COLO668 (cell line): ENCODE data around the gene TNFRSF11A.

Source experiments
- DNase-seq: peaks from one replicate; lab custom pipeline; 2025; ENCODE audit not compliant: unreplicated experiment; lab: John Stamatoyannopoulos, UW

The TNFRSF11A gene

DNA sequence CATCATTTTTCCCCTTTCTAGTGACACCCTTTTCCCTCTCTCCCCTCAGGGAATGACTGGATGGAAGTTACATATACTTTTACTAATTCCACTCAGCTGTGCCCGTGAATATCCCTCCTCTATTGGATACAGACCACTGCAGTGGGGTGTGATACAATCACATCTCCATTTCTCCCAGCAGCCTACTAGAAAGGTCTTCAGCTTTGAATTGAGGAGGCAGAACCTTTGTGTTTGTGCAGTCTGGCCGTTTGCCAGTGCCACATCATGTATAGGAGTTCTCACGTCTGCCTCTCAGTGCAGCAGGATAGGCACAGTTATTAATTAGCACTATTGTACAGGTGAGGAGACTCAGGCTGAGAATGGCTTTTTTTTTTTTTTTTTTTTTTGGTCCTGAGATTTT lies 16.4 kb downstream of the TNFRSF11A start:
- DNase-seq = peak; percentile 56

DNA sequence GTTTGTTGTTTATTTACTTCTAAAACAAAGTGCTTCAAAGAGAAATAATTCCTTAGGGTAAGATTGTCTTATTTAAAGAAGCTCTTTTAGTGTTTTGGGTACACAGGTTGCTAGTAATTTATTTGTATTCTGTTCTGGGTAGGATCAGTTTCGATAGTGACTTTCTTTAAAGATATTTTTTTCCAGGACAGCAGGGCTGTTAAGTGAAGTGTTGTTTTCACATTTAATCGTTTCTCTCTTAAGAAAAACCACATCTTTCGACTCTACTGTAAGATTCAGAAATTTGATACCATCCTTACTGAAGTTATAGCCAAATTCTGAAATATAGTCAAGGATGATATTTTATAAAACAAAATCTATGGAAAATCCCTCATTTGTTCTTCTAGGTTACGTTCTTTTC lies 17.8 kb downstream of the TNFRSF11A start:
- no peak for DNase-seq

DNA sequence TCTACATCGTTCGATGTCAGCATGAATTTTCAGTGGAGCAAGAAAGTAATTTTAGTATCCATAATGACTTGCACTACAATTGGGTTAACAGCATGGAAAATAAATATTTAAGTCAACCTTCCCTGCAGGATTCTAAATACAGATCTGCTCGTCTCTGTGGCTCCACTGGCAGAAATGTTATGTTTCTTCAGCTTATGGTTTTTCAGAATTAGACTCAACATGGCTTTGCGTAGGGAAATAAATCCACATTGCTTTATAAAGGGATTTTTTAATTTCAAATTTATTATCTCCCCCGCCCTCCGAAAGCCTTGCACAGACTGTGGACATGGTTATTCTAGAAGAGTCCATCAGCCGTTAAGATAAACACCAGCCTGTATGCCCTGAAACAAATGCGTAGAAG lies 18.2 kb downstream of the TNFRSF11A start:
- no peak for DNase-seq

DNA sequence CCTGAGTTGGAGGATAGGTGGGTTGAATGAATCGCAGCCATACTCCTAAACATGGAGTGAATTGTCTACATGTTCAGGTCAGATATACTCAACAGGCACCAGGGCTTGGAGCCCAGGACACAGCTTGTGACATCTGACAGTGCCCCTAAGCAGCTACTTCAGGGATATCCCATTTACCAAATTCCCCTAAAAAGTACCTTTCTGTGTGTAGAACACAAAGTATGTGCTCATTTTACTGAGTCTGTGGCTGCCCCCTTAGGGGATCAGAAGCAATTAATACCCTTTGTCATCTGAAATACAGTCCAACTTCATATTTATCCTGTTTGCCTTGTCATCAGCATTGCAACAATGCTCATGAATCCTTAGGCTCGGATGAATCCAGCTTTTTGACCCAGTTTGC lies 20.8 kb downstream of the TNFRSF11A start:
- no peak for DNase-seq

DNA sequence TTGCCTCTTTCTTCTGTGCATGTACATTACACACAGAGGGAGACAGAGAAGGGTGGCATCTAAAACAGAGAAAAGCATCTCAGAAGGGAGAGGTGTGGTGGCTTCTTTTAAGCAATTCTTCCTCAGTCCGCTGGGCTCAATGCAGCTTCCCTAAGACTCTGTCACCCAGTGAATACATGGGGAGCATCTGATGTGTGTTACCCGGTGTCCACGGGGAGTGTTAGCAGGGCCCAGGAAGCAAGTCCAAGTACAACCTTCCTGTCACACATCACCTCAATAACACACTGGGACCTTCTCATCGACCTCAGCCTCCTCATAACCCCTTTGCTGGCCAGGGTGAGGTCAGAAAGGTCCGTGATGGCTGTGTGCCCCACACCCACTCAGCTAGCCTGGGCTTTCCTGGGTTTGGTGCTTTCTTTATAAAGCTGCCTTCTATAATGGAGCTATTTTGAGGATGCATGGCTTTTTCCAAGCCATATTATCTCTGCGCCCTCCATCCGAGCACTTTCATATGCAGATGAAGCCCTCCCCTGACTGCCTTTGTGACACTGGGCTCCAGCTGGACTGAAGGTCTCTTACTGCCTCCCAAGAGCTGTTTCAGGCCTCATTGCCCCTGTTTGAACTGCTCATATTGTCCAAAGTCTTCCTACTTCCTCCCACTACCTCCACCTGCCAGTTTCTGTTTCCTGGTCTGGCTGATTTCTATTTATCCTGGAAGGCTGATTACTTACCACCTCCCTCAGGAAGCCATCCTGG lies 21.4 kb downstream of the TNFRSF11A start:
- DNase-seq = peak; percentile 53

DNA sequence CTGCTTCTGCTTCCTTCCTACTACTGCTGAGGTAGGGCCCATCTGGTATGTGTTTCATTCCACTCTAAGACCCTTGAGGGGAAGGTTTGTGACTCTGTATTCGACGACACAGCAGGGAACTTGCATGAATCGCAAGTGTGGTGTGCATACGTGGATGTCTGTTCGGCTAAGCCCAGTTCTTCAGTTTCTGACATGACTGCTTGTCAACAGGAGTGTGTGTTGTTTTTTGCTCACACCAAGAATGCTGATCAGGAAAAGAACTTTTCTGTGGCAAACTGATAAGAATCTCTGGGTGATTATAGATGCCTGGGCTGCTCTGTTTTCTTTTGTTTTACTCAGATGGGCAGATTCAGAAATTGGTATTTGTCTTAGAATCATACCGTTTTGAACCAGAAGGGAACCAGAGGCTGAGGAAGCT lies 22.0 kb downstream of the TNFRSF11A start:
- no peak for DNase-seq

DNA sequence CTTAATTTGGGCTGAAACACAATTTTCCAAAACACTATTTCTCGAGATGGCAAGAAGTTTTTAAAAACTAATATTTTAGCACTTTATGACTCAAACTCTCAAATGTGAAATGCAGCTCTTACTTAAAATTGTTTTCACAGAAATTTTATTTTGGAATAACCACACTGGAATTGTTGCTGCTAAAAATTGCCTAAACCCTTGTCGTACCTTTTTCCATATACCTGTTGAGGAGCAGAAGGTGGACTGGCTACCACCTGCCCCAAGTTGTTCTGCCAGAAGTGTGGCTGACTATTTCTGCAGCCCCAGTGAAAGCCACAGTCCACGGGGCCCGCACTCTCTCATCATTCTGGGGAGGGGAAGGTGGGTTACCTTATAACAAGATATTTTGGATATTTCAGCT lies 23.4 kb downstream of the TNFRSF11A start:
- DNase-seq = no peak

DNA sequence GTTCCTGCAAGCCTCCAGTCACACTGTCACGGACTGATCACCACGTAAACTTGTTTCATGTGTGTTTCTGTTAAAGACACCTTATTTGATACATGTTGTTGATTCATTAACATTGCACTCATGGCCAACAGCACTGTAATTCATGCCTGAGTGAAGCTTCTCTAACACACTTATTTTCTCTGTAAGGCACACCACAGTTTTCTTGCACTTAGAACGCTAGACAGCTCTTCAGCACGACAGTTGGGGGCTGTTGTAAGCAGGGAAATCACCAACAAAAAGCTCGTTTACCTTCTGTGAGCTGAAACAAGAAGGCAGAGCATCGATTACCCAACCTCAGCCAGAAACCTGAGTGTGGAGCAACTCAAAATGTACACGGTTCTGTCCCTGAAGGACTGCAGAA lies 28.1 kb downstream of the TNFRSF11A start:
- no peak for DNase-seq

DNA sequence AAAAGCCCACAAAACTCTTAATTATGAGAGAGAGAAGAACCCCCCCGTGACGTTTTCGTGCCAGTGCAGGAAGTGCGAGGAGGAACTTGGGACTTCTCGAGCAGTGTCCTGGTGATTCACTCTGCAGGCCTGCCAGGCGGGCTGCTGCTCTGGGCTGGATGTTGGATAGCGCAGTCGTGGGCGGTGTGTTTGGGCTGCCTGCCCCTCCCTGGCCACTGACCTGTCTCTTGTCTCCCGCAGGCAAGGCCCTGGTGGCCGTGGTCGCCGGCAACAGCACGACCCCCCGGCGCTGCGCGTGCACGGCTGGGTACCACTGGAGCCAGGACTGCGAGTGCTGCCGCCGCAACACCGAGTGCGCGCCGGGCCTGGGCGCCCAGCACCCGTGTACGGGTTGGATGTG lies 29.0 kb downstream of the TNFRSF11A start:
- DNase-seq = no peak

DNA sequence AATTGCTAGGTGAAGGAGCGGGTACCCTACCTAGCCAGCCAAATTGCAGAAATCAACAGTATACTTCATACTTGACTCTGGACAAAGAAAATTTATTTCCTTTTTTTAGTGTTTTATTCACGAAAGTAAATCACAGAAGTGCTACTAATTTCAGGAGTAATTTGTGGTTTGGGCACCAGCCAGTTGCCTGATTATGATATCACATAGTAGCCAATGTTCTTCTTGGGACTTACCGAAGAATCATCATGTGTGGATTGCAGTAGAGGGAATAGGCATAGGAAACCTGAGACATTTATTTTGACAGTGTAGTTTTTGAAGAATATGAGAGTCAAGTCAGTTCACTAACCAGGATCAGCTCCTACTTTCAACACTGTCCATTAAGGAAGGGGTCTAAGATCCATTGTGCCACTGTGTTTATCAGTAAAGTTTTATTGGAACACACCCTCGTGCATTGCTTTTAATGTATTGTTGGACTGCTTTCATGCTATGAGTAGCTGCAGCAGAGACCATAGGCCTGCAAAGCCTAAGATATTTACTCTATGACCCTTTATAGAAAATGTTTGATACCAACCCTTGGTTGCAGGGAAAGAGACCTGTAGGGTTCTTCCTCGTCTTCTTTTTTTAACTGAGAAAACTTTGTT lies 32.1 kb downstream of the TNFRSF11A start:
- no peak for DNase-seq

DNA sequence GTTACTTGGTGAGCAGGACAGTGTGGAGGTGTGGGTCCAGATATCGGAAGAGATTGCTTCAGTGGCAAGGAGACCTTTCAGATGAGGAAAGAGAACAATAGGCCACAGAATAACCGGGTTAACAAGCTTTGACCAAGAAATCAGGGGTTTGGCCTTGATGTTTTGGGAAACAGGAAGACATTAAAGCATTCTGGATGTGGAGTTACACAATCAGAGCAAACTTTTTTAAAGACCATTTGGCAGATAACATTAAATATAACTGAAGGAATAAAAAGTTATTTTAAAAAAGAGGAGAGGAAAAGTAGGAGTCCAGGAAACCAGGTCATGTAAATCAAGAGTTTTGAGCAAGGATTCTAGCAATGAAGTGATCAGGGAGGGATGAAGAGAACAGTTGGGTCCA lies 35.7 kb downstream of the TNFRSF11A start:
- DNase-seq = no peak

DNA sequence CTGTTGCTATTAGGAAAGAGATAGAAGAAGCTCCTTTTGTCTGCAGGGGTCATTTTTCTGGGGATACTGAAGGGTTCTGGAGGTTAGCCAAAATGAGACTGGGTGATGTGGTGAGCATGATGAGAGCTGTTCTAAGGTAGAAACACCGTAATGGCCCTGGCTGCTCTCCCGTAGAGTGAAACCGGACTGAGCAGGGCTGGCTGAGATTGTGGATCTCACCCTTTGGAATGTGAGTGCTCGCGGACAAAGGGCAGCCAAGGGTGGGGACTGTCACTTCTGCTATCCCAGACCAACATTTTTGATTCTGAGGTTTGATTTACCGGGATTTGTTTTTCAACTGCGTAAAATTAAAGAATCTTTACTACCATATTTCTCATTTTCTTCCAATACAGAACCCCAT lies 36.2 kb downstream of the TNFRSF11A start:
- DNase-seq = no peak

DNA sequence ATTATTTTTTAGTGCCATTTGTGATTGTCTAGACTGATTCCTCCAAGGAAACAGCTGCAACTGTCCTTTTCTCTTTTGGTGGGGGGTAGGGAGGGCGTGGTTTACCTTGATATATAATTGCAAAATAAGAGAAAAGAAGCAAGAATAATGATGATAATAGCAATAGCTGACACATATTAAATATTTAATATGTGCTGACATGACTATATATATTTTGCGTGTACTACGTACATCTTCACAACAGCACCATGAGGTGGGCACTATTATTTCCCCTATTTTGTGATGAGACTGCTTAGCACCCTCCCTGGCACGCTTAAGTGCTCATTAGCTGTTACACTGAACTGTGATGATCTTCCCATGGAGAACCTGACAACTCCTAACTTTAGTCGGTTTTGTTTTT lies 39.4 kb downstream of the TNFRSF11A start:
- DNase-seq = no peak

DNA sequence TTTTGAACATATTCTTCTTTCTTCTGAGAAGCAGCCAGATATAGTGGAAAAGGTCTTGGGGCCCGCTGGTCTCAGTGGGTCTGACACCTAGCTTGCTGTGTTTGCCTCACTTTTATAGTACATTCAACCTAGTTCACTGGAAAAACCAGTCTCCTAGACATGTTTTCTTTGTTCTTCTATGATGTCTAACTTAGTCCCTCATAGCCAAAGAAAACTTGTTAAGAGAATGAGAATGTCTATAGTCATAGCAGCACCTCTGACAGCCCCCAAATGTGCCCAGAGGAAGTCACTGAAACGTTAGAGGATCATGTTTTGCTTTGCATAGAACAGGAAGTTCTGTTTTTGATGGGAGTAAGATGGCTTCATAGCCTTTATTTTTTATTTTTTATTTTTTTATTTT lies 40.3 kb downstream of the TNFRSF11A start:
- no peak for DNase-seq

DNA sequence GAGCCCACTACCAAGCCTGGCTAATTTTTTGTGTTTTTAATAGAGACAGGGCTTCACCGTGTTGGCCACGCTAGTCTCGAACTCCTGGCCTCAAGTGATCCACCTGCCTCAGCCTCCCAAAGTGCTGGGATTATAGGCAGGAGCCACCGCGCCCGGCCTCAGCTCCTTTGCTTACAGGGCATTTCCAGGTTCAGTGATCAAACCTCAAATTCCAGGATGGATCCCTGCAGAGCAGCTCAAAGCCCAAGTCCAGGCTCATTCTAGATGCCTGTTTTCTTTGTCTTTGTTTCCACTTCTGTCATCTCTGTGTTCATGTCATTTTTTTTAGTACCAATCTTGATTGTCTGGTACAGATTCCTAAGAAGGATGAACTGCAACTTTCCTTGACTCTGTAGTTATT lies 41.9 kb downstream of the TNFRSF11A start:
- DNase-seq = no peak

DNA sequence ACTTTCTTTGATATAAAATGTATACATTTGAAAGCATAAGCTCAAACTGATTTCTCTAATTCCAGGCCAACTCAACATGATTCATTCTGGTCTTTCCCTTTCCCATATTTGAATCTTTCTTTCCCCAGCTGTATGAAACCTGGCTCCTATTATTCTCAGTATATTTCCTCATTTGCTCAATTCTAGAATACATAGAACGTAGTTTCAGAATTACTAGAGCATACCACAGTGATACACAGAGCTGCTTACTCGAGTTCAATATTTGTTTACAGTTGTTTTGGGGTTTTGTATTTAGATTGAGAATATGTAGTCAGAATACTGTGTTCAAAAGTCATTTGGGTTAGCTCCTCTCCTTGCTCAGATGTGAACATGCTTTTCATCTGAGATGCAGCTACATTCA lies 43.0 kb downstream of the TNFRSF11A start:
- no peak for DNase-seq

DNA sequence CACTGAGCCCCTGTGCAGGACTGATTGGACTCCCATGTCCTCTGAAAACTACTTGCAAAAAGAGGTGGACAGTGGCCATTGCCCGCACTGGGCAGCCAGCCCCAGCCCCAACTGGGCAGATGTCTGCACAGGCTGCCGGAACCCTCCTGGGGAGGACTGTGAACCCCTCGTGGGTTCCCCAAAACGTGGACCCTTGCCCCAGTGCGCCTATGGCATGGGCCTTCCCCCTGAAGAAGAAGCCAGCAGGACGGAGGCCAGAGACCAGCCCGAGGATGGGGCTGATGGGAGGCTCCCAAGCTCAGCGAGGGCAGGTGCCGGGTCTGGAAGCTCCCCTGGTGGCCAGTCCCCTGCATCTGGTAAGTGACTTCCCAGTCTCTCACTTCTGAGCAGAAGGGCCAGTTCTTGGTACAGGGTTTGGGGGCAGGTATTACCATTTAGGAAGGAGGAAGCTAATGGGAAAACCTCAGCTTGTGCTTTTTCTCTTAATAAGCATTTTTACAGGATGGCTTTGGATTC lies 44.1 kb downstream of the TNFRSF11A start:
- no peak for DNase-seq

DNA sequence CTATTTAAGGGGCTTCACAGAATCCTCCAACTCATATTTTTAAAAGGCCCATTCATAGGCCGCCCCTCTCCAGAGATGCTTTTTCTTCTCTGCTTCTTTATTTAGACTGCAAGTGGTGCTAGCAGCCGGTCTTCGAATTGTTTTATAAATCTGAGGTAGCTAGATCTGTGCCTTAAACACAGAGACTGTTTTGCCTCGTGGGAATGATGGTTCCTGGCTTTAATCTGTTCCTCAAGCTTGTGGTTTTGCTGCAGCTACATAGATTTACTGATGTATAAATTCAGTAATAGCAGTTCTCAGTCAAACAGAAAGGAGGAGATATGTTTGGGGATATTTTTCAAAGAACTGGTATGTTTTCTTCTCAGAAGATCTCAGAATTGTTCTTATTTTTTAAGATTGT lies 45.3 kb downstream of the TNFRSF11A start:
- DNase-seq = no peak

DNA sequence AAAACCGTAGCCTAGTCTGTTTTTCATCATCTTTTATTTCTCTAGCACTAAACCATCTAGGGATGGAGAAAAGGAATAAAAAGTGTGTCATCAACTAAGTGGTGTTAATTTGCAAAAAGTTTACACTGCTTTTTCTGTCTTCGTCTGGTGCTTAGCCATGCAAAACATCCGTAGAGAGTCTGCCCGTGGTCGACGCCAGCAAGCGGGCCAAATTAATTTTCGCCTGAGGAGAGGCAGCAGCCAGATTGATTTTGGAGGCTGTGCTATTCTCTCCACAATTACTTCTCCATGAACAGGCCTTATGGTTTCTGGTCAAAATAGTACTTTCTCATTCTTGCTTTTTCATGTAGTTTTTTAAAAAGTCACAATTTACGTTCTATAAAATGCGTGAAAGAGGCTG lies 46.3 kb downstream of the TNFRSF11A start:
- DNase-seq = no peak

DNA sequence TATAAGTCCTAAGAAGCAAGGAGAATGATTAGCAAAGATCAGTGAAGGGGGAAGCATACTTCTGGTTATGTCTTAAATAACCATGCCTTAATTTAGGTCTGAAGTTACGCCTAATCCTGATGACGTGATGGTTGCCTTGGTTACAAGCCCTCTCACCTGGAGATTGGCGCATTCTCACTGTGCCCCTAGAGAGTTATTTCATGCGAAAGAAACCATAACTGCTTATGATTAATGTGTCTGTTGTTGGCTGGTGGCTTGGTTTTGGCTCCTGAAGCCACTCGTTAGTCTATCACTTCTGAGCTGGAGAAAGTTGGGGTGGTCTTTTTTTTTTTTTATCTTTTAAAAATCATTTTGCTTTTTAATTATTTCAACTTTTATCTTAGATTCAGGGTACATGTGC lies 47.0 kb downstream of the TNFRSF11A start:
- DNase-seq = no peak

DNA sequence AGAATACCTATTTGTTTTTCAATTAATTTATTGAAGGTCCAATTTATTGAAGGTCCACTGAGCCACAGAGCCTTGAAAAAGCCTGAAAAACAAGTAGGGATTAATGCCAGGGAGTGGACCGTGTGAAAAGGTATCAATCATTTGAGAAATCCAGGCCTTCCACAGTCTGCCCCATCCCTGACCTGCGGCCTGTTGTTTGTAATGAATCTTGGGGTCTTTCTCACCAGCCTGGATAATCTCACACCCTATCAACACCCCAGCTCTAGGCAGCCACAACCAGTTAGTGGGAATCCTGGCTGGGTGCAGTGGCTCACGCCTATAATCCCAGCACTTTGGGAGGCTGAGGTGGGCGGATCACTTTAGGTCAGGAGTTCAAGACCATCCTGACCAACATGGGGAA lies 47.8 kb downstream of the TNFRSF11A start:
- no peak for DNase-seq

DNA sequence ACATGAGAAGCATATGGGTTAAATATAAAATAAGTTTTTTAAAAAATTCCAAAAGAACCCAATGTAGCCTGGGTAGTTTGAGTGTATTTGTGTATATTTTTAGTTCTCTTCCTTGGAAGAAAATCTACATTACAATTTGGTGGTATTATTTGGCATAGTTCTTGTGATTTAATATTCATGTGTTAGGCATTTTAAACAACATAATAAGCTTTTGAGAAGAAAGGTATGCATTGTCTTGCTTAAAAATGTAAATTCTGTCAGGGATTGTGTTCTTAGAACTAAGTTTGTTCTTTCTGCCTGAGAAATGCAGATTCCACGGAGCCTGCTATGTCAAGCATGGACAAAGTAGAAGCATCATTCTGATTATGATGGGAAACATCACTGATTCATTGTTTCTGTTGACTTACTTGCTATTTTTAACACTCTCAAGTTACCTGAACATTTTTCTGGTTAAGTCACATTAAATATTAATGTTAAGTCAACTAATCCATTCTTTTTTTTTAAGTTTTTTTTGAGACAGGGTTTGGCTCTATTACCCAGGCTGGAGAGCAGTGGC lies 49.4 kb downstream of the TNFRSF11A start:
- no peak for DNase-seq
